Central memory CD4-positive, alpha-beta T cell (primary cell): ENCODE results near the gene IFITM2.

Experiments
- DNase-seq: peaks from one replicate; pipeline ENCODE4 v3.0.0; 2022
- total RNA-seq, 3 experiments: gene quantifications; one replicate each; lab custom pipeline; 2026; lab: John Stamatoyannopoulos, UW

Gene IFITM2
- 15.1 to 23.2 (median 16.1) reads per million in 3 experiments for total RNA-seq

DNA sequence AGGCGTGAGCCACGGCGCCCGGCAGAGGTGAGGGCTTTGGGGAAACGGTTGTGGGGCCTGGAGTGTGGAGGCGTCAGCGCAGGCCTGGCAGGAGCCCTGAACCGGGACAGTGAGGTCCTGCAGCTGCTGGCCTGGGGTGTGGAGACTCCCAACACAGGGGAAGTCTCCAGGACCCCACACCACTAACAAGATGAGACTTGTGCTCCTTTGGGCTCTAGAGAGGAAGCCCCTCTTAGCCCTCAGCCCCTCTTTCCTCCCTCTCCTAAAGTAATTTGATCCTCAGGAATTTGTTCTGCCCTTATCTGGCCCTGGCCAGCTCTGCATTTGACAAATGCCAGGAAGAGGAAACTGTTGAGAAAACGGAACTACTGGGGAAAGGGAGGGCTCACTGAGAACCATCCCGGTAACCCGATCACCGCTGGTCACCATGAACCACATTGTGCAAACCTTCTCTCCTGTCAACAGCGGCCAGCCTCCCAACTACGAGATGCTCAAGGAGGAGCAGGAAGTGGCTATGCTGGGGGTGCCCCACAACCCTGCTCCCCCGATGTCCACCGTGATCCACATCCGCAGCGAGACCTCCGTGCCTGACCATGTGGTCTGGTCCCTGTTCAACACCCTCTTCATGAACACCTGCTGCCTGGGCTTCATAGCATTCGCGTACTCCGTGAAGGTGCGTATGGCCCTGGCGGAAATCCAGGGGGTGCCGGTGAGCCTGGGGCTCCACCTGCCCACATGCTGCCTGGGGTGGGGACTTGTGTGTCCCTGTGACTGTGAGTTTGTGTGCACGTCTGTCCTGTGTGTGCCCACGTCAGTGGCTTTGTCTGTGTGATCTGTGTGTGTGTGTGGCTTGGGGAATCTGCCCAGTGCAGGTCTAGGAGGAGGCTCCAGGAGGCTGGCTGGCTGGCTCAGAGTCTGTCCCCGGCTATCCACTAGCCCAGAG is at the start of gene IFITM2:
TSS of gene IFITM2 (plus strand) at position 51 of the 943 bp plus-strand sequence. CDS start at position 428, 377 bp downstream.
- DNase-seq, result peak; percentile 63

DNA sequence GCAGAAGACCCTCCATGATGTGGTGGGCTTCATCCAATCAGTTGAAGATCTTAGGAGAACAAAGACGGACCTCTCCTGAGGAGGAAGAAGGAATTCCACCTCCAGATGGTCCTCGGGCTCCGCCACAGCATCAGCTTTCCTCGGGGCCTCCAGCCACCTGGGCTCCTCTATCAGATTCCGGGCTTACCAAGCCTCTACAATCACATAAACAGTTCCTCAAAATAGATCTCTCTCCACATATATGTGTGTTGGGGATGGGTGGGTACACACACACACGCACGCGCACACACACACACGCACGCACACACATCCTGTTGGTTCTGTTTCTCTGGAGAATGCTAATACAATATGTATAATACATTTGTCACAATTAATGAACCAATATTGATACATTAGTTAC is 48.2 kb upstream of the IFITM2 start:
- DNase-seq, result no peak

DNA sequence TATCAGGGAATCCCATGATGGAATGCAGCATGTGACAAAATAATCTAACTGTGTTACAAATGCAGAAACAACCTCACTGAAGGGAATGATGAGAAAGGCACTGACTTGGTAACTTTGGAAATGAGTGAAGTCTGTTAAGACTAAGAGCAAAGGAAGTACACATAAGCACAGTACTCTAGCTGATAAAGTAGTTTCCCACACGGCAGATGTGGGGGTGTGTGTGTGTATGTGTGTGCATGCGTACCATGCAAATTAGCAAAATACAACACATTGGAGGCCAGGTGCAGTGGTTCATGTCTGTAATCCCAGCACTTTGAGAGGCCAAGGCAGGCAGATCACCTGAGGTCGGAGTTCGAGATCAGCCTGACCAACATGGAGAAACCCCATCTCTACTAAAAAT is 46.0 kb upstream of the IFITM2 start:
- DNase-seq, result no peak

DNA sequence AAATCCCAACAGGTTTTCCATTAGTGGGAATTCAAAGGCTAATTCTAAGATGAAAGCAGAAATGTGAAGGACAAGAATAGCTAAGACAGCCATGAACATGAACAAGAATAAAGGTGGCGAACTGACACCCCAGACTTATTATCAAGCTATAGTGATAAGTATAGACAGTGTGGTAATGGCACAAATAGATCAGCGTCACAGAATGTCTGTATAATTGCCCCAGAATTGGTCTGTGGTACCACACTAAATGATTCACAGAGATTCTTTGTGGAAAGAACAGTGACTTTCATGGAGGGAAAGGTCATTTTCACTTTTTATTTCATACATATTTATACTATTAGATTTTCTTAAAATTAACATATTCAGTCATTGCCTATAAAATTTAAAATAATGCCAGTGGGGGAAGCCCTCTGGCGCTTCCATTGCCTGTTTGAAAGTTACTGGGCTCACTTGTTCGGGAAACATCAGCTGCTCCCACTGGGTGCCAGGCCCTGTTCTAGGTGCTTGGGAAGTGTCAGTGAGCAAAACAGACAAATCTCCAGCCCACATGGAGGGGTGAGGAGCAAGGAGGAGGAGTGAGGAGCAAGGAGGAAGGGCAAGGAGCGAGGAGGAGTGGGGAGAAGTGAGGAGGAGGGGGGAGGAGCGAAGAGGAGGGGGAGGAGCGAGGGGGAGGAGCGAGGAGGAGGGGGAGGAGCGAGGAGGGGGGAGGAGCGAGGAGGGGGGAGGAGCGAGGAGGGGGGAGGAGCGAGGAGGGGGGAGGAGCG is 40.8 kb upstream of the IFITM2 start:
- peak; percentile 50 for DNase-seq

DNA sequence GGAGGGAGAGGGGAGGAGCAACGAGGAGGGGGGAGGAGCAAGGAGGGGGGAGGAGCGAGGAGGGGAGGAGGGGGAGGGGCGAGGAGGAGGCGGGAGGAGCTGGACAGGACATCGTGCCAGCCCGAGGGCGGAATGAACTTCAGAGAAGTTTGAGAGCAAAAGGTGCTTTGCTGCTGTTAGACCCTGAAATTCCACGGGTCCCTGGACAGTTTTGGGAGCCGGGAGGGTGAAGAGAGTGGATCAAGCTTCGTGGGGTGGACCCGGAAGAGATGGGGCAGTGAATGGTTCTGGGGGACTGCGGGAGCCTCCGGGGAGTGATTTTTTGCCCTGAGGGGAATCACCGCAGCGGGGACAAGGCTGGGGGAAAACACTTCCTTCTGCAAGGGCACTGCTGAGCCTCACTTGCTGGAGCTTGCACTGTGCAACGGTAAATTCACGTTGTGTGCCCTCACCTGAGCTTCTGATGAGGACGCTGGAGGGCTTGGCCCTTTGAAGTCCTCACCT is 40.1 kb upstream of the IFITM2 start:
- peak; percentile 61 for DNase-seq

DNA sequence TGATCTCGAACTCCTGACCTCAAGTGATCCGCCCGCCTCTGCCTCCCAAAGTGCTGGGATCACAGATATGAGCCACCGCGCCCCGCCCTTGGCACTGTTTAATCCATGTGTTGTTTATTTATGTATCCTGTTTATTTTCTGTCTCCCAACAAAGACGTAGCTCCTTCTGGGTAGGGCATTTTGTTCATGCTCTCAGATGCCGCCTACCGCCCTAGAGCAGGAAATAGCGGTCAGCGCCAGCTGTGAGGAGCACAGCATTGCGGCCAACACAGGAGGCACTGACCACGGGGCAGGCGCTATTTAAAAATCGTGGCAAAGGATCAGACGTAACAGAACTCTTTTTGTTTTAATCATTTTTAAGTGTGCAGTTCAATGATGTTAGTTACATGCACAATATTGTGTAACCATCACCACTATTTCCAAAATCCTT is 38.9 kb upstream of the IFITM2 start:
- peak; percentile 67 for DNase-seq

DNA sequence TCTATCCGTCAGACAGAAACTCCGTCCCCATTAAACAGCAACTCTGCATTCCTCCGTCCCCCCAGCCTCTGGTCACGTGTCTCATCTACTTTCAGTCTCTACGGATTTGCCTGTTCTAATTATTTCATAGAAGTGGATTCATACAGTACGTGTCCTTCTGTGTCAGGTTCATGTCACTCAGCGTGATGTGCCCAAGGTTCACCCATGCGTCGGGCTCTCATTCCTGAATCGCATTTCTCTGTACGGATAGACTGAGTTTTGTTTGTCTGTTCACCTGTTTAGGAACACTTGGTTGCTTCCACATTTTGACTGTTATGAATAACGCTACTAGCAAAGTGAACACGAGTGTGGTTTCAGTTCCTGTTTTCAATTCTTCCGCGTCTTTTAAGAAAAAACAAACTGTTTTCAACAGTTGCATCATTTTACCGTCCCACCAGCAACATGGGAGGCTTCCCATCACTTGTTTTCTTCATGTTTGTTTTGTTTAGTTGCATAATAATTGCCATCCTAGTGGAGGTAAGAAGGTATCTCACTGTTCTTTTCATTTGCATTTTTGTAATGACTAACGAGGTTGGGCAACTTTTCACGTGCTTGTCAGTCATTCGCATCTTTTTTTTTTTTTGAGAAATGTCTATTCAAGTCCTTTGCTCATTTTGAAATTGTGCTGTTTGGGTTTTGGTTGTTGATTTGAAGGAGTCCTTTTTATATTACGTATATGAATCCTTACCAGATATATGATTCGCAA is 38.3 kb upstream of the IFITM2 start:
- peak; percentile 89 for DNase-seq

DNA sequence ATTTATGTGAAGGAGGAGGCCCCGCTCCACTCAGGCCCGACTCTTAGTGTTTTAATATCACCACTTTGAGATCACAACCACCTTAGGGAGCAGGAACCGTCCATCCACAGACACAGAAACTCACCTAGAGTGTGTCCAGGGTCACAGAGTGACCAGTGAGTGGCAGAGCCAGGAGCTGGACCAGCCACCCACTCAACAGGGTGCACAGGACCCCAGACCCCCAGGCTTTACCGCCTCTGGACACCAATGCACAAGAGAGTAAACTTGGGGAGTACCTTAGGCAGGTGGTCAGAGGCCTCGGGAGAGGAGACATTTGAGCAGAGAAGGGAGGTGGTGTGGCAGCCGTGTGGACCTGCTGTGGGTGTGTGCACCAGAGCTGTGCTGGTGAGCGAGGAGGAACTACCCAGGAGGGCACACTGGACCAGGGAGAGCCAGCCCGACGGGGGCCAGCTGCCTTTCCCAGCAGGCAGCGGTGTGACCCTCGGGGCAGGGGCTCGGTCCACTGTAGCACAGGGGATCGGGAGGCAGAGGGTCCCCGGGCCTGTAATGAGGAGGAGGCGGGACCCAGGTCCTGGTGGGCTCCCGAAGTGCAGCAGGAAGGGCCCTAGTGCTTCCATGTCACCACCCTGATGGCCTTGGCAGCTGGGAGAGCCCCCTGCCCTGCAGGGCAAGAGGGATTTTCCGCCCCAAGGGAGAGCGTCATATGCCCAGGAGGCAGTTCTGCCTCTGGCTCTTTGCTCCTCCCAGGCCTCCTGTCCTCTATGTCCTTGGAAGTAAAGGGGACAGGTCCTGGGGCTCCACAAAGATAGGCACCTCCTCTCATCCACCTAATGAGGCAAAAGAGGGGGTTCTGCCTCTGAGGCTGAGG is 36.9 kb upstream of the IFITM2 start:
- no peak for DNase-seq

DNA sequence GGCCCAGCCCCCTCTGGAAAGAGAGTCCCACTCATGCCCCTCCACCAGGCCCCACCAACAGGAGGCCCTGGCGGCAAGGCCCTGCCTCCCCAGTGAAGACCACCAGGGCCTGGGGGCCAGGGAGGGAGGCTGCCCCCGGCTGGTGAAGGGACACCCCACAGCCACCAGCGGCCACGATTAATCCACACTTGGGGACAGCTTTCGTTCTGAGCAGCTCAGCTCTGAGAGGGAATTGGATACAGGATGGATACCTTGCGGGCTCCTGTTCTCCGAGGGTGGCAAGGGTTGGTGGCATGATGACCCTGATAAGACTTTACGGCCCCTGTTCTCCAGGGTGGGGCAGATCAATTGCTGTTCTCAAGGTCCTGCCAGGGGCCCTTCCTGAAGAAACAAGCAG is 36.3 kb upstream of the IFITM2 start:
- no peak for DNase-seq

DNA sequence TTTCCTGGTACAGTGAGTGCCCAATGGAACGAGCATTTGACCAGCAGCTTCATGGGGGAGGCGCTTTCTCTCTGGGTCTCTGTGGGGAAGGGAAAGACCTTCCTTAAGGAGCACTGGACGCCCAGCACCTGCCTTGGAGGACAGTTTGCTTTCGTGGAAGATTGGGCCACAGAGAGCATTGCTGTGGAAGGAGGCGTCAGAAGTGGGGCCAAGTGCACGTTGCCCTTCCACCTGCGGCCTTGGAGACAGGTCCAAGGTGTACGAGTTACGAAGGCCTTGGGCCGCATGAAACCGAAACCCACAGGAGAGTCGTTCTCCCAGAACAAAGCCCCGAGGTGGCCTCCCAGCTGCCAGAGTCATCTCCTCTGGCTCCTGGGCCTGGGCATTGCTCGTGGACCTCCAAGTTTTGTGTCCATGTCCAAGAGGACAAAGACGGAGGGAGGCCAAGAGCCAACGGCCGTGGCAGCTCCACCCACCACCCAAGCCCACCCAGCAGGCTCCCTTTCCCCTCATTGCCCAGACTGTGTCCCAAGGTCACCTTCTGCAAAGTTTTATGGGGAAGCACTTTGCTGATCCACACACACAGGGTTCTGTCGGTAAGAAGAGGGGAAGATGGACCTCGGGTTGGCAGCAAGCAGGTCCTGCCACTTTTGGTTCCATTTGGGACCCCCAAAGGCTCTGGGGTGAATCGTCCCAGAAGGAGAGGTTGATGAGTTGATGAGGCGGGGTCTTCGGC is 35.3 kb upstream of the IFITM2 start:
- no peak for DNase-seq

DNA sequence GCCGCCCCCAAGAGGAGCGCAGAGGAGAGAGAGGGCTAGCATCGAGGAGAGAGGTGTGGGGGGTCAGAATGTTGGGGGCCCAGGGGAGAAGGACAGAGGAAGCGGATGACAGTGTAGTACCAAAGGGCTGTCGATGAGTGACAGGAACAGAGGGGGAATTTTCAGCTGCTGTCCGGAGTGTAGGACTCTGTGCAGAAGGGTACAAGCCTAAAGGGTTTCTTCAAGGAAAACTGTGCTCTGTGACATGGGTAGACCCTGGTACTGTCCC is 34.8 kb upstream of the IFITM2 start:
- DNase-seq, result no peak

DNA sequence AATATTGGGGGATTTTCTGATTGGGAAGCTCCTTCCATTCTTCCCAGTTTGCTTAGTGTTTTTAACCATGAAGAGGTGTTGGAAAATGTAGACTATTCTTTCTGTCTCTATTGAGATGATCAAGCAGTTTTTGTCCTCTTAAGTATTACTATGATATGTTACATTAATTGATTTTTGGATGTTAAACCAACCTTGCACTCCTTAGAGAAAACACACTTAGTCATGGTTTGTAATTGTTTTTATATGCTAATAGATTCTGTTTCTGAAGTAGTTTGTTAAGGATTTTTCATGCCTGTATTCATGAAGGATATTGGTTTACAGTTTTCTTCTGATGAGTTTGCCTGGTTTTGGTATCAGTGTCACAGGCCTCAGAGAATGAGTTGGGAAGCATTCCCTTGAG is 31.4 kb upstream of the IFITM2 start:
- no peak for DNase-seq

DNA sequence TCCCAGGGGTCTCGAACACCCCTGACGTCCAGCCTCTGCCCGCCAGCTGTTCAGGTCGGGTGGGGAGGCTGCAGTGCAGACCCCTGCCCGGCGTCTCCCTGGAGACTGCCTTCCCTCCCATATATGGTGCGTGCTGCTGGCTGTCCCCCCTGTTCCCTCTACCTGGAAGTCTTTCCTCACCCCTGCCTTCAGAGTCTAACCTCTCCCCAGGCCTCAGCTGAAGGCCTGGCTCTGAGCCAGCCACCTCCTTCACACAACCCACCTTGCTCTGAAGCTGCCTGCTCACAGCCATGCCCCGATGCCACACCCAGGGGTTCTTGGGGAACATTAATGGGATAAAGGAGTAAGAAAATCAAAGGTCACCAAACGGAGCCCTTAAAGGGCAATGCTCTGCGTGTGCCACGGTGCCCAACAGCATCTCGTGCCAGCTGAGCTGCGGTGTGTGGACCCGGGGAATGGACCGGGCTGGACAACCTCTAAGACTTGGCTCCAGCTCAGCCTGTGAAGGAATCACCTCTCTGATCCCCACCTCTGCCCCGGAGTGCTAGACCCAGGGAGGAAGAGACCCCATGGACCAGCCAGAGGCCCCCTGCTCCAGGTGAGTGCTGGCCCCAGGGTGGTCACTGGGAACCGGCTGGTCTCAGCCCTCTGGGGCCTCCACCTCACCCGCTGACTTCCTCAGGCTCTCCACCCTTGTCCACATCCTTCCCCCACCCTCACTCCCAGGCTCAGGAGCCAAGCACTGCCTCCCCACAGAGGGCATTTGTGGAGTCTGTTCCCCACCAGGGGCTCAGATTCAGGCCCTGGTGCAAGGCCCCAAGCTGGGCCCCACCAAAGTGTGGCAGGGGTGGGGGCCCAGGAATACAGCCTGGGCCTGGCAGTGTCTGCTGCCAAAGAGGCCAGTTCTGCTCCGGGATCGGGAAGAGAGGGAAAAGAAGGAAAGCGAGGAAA is 29.3 kb upstream of the IFITM2 start, which contains the start of gene NLRP6:
TSS of gene NLRP6 (plus strand) at position 407 of the 951 bp plus-strand sequence. CDS start at position 570, 163 bp downstream.
- DNase-seq, result no peak

DNA sequence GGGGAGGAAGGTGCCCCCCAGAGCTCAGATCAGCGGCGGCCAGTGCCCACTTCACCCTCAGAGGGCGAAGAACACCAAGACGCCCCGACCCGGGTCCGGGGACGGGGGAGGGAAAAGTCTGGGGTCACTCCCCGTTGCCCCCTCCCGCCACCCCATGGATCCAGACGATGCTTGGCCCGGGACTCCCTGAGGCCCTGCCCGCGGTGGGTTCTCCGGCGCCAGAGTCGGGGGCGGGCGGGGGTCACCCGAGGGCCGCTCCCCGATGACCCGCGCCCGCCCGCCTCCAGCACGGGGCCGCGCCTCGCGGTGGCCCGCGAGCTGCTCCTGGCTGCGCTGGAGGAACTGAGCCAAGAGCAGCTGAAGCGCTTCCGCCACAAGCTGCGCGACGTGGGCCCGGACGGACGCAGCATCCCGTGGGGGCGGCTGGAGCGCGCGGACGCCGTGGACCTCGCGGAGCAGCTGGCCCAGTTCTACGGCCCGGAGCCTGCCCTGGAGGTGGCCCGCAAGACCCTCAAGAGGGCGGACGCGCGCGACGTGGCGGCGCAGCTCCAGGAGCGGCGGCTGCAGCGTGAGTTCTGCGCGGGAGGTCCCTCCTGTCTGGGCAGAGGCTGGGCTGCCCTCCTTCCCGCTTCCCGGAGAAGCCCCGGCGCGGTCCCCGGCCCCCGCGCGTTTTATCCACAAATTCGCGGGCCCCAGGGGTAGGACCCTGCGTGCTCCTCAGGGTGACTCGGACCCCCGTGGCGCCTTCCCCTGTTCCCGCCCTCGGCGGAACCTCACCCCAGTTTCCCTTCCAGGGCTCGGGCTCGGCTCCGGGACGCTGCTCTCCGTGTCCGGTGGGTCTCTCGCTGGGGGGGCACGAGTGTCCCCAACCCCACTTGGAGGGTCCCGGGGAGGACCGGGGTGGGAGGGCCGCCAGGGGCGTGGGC is 28.3 kb upstream of the IFITM2 start:
- no peak for DNase-seq

DNA sequence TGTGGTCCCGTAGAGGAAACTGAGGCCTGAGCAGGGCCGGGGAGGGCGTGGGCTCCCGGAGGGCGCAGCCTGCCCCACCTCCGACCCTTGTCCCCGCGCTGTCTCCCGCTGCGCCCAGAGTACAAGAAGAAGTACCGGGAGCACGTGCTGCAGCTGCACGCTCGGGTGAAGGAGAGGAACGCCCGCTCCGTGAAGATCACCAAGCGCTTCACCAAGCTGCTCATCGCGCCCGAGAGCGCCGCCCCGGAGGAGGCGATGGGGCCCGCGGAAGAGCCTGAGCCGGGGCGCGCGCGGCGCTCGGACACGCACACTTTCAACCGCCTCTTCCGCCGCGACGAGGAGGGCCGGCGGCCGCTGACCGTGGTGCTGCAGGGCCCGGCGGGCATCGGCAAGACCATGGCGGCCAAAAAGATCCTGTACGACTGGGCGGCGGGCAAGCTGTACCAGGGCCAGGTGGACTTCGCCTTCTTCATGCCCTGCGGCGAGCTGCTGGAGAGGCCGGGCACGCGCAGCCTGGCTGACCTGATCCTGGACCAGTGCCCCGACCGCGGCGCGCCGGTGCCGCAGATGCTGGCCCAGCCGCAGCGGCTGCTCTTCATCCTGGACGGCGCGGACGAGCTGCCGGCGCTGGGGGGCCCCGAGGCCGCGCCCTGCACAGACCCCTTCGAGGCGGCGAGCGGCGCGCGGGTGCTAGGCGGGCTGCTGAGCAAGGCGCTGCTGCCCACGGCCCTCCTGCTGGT is 27.5 kb upstream of the IFITM2 start:
- peak; percentile 45 for DNase-seq

DNA sequence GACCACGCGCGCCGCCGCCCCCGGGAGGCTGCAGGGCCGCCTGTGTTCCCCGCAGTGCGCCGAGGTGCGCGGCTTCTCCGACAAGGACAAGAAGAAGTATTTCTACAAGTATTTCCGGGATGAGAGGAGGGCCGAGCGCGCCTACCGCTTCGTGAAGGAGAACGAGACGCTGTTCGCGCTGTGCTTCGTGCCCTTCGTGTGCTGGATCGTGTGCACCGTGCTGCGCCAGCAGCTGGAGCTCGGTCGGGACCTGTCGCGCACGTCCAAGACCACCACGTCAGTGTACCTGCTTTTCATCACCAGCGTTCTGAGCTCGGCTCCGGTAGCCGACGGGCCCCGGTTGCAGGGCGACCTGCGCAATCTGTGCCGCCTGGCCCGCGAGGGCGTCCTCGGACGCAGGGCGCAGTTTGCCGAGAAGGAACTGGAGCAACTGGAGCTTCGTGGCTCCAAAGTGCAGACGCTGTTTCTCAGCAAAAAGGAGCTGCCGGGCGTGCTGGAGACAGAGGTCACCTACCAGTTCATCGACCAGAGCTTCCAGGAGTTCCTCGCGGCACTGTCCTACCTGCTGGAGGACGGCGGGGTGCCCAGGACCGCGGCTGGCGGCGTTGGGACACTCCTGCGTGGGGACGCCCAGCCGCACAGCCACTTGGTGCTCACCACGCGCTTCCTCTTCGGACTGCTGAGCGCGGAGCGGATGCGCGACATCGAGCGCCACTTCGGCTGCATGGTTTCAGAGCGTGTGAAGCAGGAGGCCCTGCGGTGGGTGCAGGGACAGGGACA is 26.7 kb upstream of the IFITM2 start:
- no peak for DNase-seq

DNA sequence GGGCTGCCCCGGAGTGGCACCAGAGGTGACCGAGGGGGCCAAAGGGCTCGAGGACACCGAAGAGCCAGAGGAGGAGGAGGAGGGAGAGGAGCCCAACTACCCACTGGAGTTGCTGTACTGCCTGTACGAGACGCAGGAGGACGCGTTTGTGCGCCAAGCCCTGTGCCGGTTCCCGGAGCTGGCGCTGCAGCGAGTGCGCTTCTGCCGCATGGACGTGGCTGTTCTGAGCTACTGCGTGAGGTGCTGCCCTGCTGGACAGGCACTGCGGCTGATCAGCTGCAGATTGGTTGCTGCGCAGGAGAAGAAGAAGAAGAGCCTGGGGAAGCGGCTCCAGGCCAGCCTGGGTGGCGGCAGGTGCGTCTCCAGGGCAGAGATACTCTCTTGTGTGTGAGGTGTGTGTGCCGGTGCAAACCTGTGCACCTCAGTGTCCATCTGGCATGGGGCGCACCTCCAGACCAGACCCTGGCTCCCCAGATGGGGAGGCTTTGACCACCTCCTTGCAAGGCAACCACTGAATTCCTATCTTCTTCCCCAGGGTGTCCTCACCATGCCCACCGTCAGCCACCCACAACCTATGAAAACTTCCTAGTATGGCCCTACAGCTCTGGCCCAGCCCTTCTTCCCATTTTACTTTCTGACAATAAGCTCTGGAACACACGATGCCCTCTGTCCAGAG is 26.0 kb upstream of the IFITM2 start:
- no peak for DNase-seq
